Neural progenitor cell (in vitro differentiated cells): ENCODE results near the gene TTLL10. TPM values are rescaled to one million over a fixed set of nuclear protein-coding genes. Genes with fewer than 3 reads are reported as not detected.

Experiments used
- DNase-seq: peaks from one replicate; pipeline ENCODE4 v3.0.0-alpha.2; 2016; ENCODE audit warnings: low spot score
- H2AFZ ChIP-seq: fragments of 200-600 bp; sonication (generic); replicated peaks from 2 replicates; pipeline ENCODE4 v1.6.1; 2016; ENCODE audit warnings: antibody characterized with exemption
- H3F3A ChIP-seq: fragments of 200-600 bp; sonication (generic); 2 replicates; pipeline ENCODE4 v1.6.1; 2016; ENCODE audit warnings: antibody characterized with exemption, low read depth
- H3K27ac ChIP-seq: fragments of 200-600 bp; sonication (generic); 2 replicates; pipeline ENCODE4 v1.5.1; 2016; ENCODE audit warnings: mild to moderate bottlenecking
- H3K27me3 ChIP-seq: fragments of 200-600 bp; sonication (generic); 2 replicates; pipeline ENCODE4 v1.6.1; 2016; ENCODE audit warnings: mild to moderate bottlenecking, moderate library complexity
- H3K36me3 ChIP-seq: fragments of 200-600 bp; sonication (generic); 2 replicates; pipeline ENCODE4 v1.5.1; 2016
- H3K4me1 ChIP-seq: fragments of 200-600 bp; sonication (generic); 2 replicates; pipeline ENCODE4 v1.6.1; 2016; ENCODE audit warnings: mixed run types
- H3K4me2 ChIP-seq: fragments of 200-600 bp; sonication (generic); 2 replicates; pipeline ENCODE4 v1.6.1; 2016
- H3K4me3 ChIP-seq: fragments of 200-600 bp; sonication (generic); 2 replicates; pipeline ENCODE4 v1.5.1; 2016
- H3K79me2 ChIP-seq: fragments of 200-600 bp; sonication (generic); 2 replicates; pipeline ENCODE4 v1.6.1; 2016; ENCODE audit warnings: low read depth
- H3K9ac ChIP-seq: fragments of 200-600 bp; sonication (generic); 2 replicates; pipeline ENCODE4 v1.6.1; 2016
- H3K9me3 ChIP-seq: fragments of 200-600 bp; sonication (generic); 2 replicates; pipeline ENCODE4 v1.5.1; 2016; ENCODE audit warnings: low read depth
- H4K20me1 ChIP-seq: fragments of 200-600 bp; sonication (generic); 2 replicates; pipeline ENCODE4 v1.6.1; 2016; ENCODE audit warnings: low read depth
- H3K27ac Mint-ChIP-seq: 3 replicates; pipeline ENCODE4 v1.8.0; 2021; ENCODE audit warnings: mixed read lengths
- H3K27me3 Mint-ChIP-seq: 2 replicates; pipeline ENCODE4 v1.8.0; 2022; ENCODE audit warnings: low read depth, mild to moderate bottlenecking, inconsistent platforms, moderate library complexity, mixed read lengths; ENCODE audit not compliant: insufficient read depth
- H3K36me3 Mint-ChIP-seq: 3 replicates; pipeline ENCODE4 v1.8.0; 2021; ENCODE audit warnings: mixed read lengths
- H3K4me1 Mint-ChIP-seq: 3 replicates; pipeline ENCODE4 v1.8.0; 2021; ENCODE audit warnings: mixed read lengths
- H3K4me3 Mint-ChIP-seq: 3 replicates; pipeline ENCODE4 v1.8.0; 2021; ENCODE audit warnings: mild to moderate bottlenecking, moderate library complexity, mixed read lengths
- H3K9me3 Mint-ChIP-seq: 3 replicates; pipeline ENCODE4 v1.8.0; 2020; ENCODE audit warnings: mixed read lengths
- EZH2 ChIP-seq: fragments of 200-600 bp; sonication (generic); IDR thresholded peaks from 2 replicates; pipeline ENCODE4 v1.6.1; 2017; ENCODE audit warnings: antibody characterized with exemption, mild to moderate bottlenecking, moderate library complexity
- EZH2phosphoT487 ChIP-seq: fragments of 200-600 bp; sonication (generic); IDR thresholded peaks from 2 replicates; pipeline ENCODE4 v1.6.1; 2017; ENCODE audit warnings: antibody characterized with exemption
- total RNA-seq: library from RNA; depleted of rRNA; stranded (reverse); fragments of >200 nt; gene quantifications from 2 replicates; pipeline ENCODE4 v1.2.3, GENCODE V29; 2015; ENCODE audit warnings: low replicate concordance
- TF ChIP-seq, protein P1 (sequence below): fragments of 200-600 bp; sonication (generic); IDR thresholded peaks from 2 replicates; pipeline ENCODE4 v1.5.1; 2017; ENCODE audit warnings: antibody characterized with exemption, mild to moderate bottlenecking

TTLL10 gene
- total RNA-seq, 1 donor from 2014 or later = not detected

DNA sequence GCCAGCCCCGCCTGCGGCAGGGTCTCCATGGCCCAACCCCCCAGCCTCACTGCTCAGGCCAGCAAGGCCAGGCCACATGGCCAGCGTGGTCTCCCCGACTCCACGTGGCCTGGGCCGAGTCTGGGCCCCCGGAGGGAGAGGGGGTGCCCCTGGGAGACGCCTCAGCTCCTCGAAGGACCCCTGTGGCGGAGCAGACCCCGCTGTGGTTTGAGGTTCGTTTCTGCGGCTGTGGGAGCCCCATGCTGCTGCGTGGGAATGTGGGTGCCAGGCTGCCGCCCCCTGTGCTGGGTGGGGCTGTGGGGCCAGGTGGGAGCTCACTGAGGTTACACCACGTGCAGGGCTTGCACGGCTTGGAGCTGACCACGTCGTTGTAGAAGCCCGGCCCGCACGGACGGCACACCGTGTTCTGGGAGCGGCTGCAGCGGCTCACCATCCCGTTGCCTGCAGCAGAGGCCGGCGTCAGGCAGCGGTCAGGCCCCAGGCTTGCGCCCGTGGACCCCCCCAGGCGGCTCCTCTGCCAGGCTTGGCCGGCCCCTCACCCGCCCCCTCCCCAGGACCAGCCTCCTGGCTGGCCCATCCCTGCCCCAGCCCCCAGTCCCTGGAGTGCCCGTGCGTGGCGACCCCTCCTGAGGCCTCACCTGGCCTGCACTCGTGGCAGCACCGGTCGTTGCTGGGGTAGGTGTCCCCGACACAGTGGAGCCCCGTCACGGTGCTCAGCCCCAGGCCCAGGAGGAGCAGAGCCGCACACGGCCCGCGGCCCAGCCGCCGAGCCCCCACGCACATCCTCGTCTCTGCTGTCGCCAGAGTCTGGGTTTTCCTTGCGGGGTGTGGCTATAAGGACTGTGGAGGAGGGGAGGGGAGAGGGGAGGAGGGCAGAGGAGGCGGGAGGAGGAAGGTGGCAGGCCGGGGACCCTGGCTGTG, 39.9 kb downstream of the TTLL10 start, which contains the start of gene TNFRSF4:
Gene TNFRSF4 (minus strand): TSS at position 809 of the 921 bp plus-strand sequence. CDS start 26 bp downstream, at position 783.
- Histone ChIP-seq H3K4me2 (no peak within 1 kb of the TSS), H3K27ac (no peak within 1 kb of the TSS), H3K79me2 (no peaks in the 10 kb centered on the region), H3K9ac (no peak within 1 kb of the TSS), H3K4me1 (no peaks in the 10 kb centered on the region), H2AFZ (no peak within 1 kb of the TSS), H3K4me3 (no peak within 1 kb of the TSS), H3K27me3 (no peaks in the 10 kb centered on the region), H4K20me1 (no peaks in the 10 kb centered on the region), H3K9me3 (no peaks in the 10 kb centered on the region), H3F3A (no peaks in the 10 kb centered on the region), H3K36me3 (no peaks in the 10 kb centered on the region)
- DNase-seq = no peak
- peaks cover 2% of the 10 kb centered on the region for H3K36me3 Mint-ChIP-seq
- H3K4me1 Mint-ChIP-seq = no peaks in the 10 kb centered on the region
- peak within 1 kb of the TSS; percentile 37 for H3K27ac Mint-ChIP-seq
- H3K4me3 Mint-ChIP-seq = no peak within 1 kb of the TSS
- H3K27me3 Mint-ChIP-seq = peaks cover 4% of the 10 kb centered on the region
- TF ChIP-seq EZH2 (no peak), EZH2phosphoT487 (no peak)
- TF ChIP-seq, protein P1, sequence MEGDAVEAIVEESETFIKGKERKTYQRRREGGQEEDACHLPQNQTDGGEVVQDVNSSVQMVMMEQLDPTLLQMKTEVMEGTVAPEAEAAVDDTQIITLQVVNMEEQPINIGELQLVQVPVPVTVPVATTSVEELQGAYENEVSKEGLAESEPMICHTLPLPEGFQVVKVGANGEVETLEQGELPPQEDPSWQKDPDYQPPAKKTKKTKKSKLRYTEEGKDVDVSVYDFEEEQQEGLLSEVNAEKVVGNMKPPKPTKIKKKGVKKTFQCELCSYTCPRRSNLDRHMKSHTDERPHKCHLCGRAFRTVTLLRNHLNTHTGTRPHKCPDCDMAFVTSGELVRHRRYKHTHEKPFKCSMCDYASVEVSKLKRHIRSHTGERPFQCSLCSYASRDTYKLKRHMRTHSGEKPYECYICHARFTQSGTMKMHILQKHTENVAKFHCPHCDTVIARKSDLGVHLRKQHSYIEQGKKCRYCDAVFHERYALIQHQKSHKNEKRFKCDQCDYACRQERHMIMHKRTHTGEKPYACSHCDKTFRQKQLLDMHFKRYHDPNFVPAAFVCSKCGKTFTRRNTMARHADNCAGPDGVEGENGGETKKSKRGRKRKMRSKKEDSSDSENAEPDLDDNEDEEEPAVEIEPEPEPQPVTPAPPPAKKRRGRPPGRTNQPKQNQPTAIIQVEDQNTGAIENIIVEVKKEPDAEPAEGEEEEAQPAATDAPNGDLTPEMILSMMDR = no peak
- H3K9me3 Mint-ChIP-seq = no peaks in the 10 kb centered on the region

DNA sequence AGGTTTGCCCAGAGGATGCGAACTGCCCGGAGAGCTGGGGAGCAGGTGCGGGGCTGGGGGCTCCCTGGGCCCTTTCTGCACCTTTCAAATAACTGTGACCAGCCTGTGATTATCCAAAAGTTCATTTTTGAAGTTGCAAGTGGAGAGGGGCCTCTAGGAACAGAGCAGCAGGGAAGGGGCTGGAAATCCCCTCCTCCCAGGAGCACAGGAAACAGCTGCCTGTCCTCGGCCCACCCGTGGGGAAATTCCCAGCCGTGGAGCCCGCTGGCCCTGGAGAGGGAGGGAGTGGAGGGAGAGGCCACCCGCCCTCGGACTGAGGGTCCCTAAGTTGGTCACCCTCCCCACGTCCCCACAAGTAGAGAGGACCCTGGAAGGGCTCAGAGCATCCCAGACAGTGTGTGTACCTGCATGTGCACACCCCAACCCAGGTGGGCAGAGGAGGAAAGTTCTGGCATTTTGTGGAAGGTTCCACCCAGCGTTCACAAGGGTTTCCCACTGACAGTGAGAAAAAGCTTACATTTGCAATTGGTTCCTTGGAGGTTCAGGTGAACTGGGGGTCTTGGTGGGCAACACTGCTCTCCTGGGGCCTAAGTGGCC, 41.5 kb downstream of the TTLL10 start:
- Mint-ChIP-seq H3K36me3 (peaks cover 2% of the 10 kb centered on the region), H3K27ac (peak overlapping the region; percentile 63), H3K9me3 (no peaks in the 10 kb centered on the region), H3K4me3 (no peak overlapping the region), H3K4me1 (no peaks in the 10 kb centered on the region), H3K27me3 (peaks cover 4% of the 10 kb centered on the region)
- Histone ChIP-seq H3K27ac (no peak overlapping the region), H3K79me2 (no peaks in the 10 kb centered on the region), H3K4me2 (no peak overlapping the region), H3F3A (no peaks in the 10 kb centered on the region), H4K20me1 (no peaks in the 10 kb centered on the region), H3K9me3 (no peaks in the 10 kb centered on the region), H3K4me3 (no peak overlapping the region), H3K27me3 (no peaks in the 10 kb centered on the region), H3K36me3 (no peaks in the 10 kb centered on the region), H3K4me1 (no peaks in the 10 kb centered on the region), H2AFZ (no peak overlapping the region), H3K9ac (no peak overlapping the region)
- TF ChIP-seq EZH2phosphoT487 (no peak), EZH2 (no peak)
- TF ChIP-seq, protein P1 = no peak
- no peak for DNase-seq

DNA sequence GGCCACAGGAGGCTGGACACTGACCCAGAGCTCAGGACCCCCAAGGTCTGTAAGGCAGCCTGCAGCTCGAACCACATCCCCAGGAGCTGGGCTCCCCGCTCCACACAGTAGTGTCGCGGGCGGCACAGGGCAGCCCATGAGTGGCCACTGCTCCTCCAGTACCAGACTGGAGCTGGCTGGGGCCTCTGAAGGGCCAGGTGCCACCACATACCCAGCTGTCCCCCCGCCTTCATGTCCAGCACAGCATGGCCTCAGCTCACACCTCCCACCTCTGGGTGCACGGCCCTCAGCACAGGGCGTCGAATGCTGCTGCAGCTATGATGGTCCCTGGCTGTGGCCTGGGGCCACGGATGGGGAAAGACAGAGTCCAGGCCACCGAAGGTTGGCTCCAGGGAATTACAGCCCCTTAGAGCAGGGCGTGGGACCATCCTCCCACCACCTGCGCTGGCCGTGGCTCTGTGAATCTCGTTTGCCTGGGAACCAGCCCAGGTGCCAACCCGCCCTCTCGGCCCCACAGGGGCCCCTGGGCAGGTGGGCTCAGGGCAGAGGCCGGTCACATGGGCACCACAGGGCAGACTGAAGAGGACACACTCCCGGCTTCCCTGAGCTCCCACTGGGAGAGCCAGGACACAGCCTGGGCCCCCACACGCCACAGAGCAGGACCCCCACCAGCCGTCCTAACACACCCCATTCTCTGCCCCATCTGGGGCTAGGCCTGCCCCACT, 42.4 kb downstream of the TTLL10 start:
- no peak overlapping the region for H2AFZ ChIP-seq
- Mint-ChIP-seq H3K36me3 (peaks cover 7% of the 10 kb centered on the region), H3K4me1 (no peaks in the 10 kb centered on the region), H3K4me3 (no peak overlapping the region), H3K9me3 (no peaks in the 10 kb centered on the region), H3K27me3 (peaks cover 5% of the 10 kb centered on the region), H3K27ac (no peak overlapping the region)
- no peaks in the 10 kb centered on the region for H3K9me3 ChIP-seq
- no peak overlapping the region for H3K4me3 ChIP-seq
- no peak overlapping the region for H3K27ac ChIP-seq
- H3K9ac ChIP-seq = no peak overlapping the region
- no peaks in the 10 kb centered on the region for H3K79me2 ChIP-seq
- H3F3A ChIP-seq = no peaks in the 10 kb centered on the region
- no peaks in the 10 kb centered on the region for H3K36me3 ChIP-seq
- no peak for DNase-seq
- no peak overlapping the region for H3K4me2 ChIP-seq
- no peaks in the 10 kb centered on the region for H3K4me1 ChIP-seq
- H4K20me1 ChIP-seq = no peaks in the 10 kb centered on the region
- H3K27me3 ChIP-seq = no peaks in the 10 kb centered on the region
- TF ChIP-seq, protein P1 = no peak
- TF ChIP-seq EZH2 (no peak), EZH2phosphoT487 (no peak)
